ENCODE data around the gene TLCD3B.

Gene TLCD3B

GRCh38 chr16:29987371-29988085, 43.5 kb downstream of the TLCD3B start:
- DNase-seq, result no peak

DNA sequence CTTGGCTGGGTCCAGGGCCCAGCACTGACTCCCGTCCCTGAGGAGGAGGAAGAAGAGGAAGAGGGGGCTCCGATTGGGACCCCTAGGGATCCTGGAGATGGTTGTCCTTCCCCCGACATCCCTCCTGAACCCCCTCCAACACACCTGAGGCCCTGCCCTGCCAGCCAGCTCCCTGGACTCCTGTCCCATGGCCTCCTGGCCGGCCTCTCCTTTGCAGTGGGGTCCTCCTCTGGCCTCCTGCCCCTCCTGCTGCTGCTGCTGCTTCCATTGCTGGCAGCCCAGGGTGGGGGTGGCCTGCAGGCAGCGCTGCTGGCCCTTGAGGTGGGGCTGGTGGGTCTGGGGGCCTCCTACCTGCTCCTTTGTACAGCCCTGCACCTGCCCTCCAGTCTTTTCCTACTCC, 44.1 kb downstream of the TLCD3B start:
- DNase-seq, result no peak

- DNase-seq, result no peak
These were observed 44.8 kb downstream of the TLCD3B start for GRCh38 chr16:29986231-29986630.

- no peak for DNase-seq
These were observed 45.7 kb downstream of the TLCD3B start for GRCh38 chr16:29985271-29985811.

DNA sequence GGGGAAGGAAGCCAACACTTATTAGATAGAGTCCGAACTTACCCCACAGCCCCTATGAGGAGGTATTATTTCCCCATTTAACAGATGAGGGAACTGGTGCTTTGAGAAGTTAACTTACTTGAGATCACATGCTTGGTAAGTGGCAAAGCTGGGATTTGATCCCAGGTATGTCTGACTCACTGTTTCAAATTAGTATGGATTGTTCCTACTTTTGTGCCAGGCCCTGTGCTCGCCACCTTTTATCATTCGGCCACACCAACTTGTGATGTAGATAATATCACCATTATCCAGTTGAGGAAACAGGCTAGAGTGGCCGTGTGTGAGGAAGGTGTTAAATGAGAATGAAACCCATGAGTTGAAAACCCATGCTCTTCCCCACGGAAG, 46.3 kb downstream of the TLCD3B start:
- no peak for DNase-seq

GRCh38 chr16:29984137-29984763, 46.8 kb downstream of the TLCD3B start:
- no peak for DNase-seq

DNA sequence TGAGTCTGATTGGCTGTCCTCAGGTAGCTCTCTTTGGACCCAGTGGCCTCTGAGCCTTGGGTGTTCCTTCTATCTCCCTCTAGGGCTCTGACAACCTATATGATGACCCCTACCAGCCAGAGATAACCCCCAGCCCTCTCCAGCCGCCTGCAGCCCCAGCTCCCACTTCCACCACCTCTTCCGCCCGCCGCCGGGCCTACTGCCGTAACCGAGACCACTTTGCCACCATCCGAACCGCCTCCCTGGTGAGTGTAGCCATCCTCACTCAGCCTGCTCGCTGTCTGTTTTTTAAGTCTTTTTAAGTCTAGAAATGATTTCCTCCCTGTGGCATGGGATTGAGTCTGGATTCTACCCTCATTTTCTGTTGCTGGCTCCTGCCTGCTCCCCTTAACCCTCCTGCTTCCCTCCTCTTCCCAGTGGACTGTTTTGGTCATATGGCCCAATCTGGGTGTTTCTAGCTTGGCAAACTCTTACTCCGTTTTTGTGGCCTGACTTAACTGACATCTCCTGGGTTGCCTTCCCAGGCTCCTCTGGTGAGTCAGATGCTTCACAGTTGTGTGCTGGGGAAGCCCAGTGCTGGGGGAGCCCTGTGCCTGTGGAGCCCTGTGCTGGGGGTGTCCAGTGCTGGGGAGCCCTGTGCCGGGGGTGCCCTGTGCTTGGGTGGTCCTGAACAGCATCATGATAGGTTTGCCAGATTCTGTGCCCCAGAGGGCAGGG, 47.5 kb downstream of the TLCD3B start:
- no peak for DNase-seq

- no peak for DNase-seq
These were observed 48.3 kb downstream of the TLCD3B start for GRCh38 chr16:29982560-29983419.

DNA sequence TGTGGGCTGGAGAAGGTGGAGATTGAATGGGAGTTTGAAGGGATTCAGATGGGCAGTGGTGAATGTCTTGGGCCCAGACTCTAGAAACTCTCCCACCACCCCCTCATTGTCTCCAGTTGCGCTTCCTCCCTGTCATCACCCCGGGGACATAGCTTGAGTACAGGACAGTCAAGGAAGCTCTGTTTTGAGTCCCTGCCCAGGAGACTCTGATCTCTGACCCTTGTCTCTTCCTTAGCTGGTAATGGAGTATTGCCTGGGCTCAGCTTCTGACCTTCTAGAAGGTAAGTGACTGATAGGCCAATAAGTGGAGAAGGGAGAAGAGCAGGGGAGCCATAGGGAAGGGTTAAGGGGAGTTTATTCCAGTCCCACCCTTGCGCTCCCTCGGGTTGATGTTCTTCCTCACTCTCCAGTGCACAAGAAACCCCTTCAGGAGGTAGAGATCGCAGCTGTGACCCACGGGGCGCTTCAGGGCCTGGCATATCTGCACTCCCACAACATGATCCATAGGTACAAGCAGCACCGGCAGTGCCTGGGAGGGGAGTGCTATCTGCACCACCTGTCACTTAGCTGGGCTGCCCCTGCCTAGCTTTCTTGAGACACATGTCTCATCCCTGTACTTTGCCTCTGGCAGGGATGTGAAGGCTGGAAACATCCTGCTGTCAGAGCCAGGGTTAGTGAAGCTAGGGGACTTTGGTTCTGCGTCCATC, 52.4 kb downstream of the TLCD3B start:
- DNase-seq, result no peak

DNA sequence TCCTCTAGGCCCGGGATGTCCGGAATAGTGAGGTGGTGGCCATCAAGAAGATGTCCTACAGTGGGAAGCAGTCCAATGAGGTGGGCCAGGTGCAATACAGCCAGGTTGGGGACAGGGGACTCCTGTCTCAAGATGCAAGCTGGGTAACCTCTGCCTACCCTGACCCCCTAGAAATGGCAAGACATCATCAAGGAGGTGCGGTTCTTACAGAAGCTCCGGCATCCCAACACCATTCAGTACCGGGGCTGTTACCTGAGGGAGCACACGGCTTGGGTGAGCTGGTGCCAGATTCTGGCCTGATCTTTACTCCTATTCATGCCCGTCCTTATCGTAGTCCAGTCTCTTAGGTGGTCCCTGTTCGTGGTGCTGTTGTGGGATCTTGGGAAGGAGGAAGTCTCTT, 53.0 kb downstream of the TLCD3B start:
- no peak for DNase-seq

GRCh38 chr16:29977063-29977825, 53.8 kb downstream of the TLCD3B start:
- DNase-seq, result no peak

GRCh38 chr16:29975811-29976511, 55.1 kb downstream of the TLCD3B start:
- DNase-seq, result no peak

DNA sequence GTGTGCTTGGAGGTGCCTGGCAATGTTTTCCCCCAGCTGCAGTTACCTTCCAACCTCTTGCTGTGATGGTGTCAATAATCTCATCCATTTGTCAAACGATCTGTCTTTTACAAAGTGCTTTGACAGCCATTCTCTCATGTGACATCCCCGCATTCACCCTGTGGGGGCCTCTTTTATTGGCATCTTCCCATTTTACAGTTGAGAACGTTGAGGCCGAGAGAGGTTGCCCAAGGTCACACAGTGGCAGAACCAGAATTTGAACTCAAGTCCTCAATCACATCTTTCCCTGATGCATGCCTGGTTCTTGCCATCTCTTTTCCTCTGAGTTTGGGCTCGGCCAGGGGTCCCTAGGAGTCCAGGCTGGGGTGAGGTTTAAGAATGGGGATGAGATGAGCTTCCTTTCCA, 55.9 kb downstream of the TLCD3B start:
- DNase-seq, result no peak

Measured in kidney glomerular epithelial cell (primary cell).